Activated T-cell treated with anti-CD3 and anti-CD28 coated beads, Interleukin-2, amount 50 U/mL, for 48 hours (primary cell): ENCODE results near the gene TMEFF2.
"Not testable (repeated sequence)": the region's sequence is repeated elsewhere in the genome, so short reads cannot be mapped to it uniquely, and the experiment has no call there.

Experiments
- DNase-seq, 2 experiments: peaks; one replicate each; pipeline ENCODE4 v3.0.0-alpha.2; 2020

The TMEFF2 gene

GRCh38 chr2:192126912-192127311 is 67.8 kb downstream of the TMEFF2 start:
- no peak for DNase-seq

GRCh38 chr2:192126426-192126825 is 68.3 kb downstream of the TMEFF2 start:
- no peak for DNase-seq

GRCh38 chr2:192124571-192124970 is 70.2 kb downstream of the TMEFF2 start:
- no peak for DNase-seq

- no peak for DNase-seq
Measured at GRCh38 chr2:192123847-192124246, 70.9 kb downstream of the TMEFF2 start.

- DNase-seq: no peak
Measured at GRCh38 chr2:192122946-192123345, 71.8 kb downstream of the TMEFF2 start.

GRCh38 chr2:192122141-192122540 is 72.6 kb downstream of the TMEFF2 start:
- no peak for DNase-seq

- DNase-seq: no peak
Measured at GRCh38 chr2:192119536-192119935, 75.2 kb downstream of the TMEFF2 start.

- DNase-seq: no peak
Measured at GRCh38 chr2:192117705-192118104, 77.0 kb downstream of the TMEFF2 start.

- not testable (repeated sequence) for DNase-seq
Measured at GRCh38 chr2:192111536-192111935, 83.2 kb downstream of the TMEFF2 start.

GRCh38 chr2:192099742-192100141 is 95.0 kb downstream of the TMEFF2 start:
- DNase-seq: no peak

GRCh38 chr2:192098814-192099491 is 95.8 kb downstream of the TMEFF2 start:
- DNase-seq: no peak

- DNase-seq: no peak
Measured at GRCh38 chr2:192091476-192091875, 103.3 kb downstream of the TMEFF2 start.

GRCh38 chr2:192090911-192091310 is 103.8 kb downstream of the TMEFF2 start:
- DNase-seq: no peak

- no peak for DNase-seq
Measured at GRCh38 chr2:192087398-192087958, 107.3 kb downstream of the TMEFF2 start.

- no peak for DNase-seq
Measured at GRCh38 chr2:192082121-192082520, 112.6 kb downstream of the TMEFF2 start.

- not testable (repeated sequence) for DNase-seq
Measured at GRCh38 chr2:192080096-192080495, 114.6 kb downstream of the TMEFF2 start.

GRCh38 chr2:192073878-192074277 is 120.9 kb downstream of the TMEFF2 start:
- no peak for DNase-seq

GRCh38 chr2:192072778-192073177 is 122.0 kb downstream of the TMEFF2 start:
- no peak for DNase-seq

GRCh38 chr2:192072261-192072660 is 122.5 kb downstream of the TMEFF2 start:
- no peak for DNase-seq

GRCh38 chr2:192070099-192070498 is 124.6 kb downstream of the TMEFF2 start:
- DNase-seq: no peak

- no peak for DNase-seq
Measured at GRCh38 chr2:192069417-192069816, 125.3 kb downstream of the TMEFF2 start.

- no peak for DNase-seq
Measured at GRCh38 chr2:192068966-192069365, 125.8 kb downstream of the TMEFF2 start.

GRCh38 chr2:192067631-192068030 is 127.1 kb downstream of the TMEFF2 start:
- no peak for DNase-seq

- DNase-seq: no peak
Measured at GRCh38 chr2:192064459-192064858, 130.3 kb downstream of the TMEFF2 start.

- no peak for DNase-seq
Measured at GRCh38 chr2:192060161-192060560, 134.6 kb downstream of the TMEFF2 start.
